H1 (cell line): ENCODE results near the gene GZMA. TPM values are rescaled to one million over a fixed set of nuclear protein-coding genes. Genes with fewer than 3 reads are reported as not detected.

Source experiments
- CTCF ChIA-PET: fragments of 300-600 bp; sonication (Branson Sonifier 250); formaldehyde crosslinking; loops from one replicate; lab custom pipeline; 2021; ENCODE audit not compliant: partially characterized antibody; lab: Charles Lee
- POLR2A ChIA-PET: fragments of 300-600 bp; sonication (Branson Sonifier 250); formaldehyde crosslinking; loops from one replicate; lab custom pipeline; 2021; ENCODE audit warnings: inconsistent platforms; ENCODE audit not compliant: partially characterized antibody; lab: Charles Lee
- DNase-seq, 2 experiments: peaks; one replicate each; pipeline versions ENCODE4 v3.0.0 to v3.0.0-alpha.2; 2010 to 2022; ENCODE audit warnings: low spot score in 2 of 2, low read depth in 1 of 2, mixed read lengths in 1 of 2
- FAIRE-seq: peaks from 2 replicates; lab custom pipeline; 2011; peaks lifted over from hg19 to GRCh38; lab: Jason Lieb, UNC
- H2AFZ ChIP-seq: 2 replicates; pipeline ENCODE4 v1.8.1; 2012; ENCODE audit warnings: low read length, inconsistent platforms
- H2AK5ac ChIP-seq: 2 replicates; pipeline ENCODE4 v1.6.1; 2013; ENCODE audit warnings: low read depth, low read length
- H2BK120ac ChIP-seq: replicated peaks from 2 replicates; pipeline ENCODE3; 2013; ENCODE audit warnings: low read depth, low read length, inconsistent platforms
- H2BK12ac ChIP-seq: 2 replicates; pipeline ENCODE4 v1.6.1; 2013; ENCODE audit warnings: low read depth, low read length
- H2BK15ac ChIP-seq: 2 replicates; pipeline ENCODE4 v1.6.1; 2013; ENCODE audit warnings: low read length
- H2BK20ac ChIP-seq: 2 replicates; pipeline ENCODE4 v1.6.1; 2013; ENCODE audit warnings: low read length
- H2BK5ac ChIP-seq: 2 replicates; pipeline ENCODE4 v1.6.1; 2013; ENCODE audit warnings: low read depth, low read length
- H3K14ac ChIP-seq: 2 replicates; pipeline ENCODE4 v1.6.1; 2013; ENCODE audit warnings: inconsistent platforms; ENCODE audit not compliant: insufficient read length
- H3K18ac ChIP-seq: 2 replicates; pipeline ENCODE4 v1.6.1; 2013; ENCODE audit warnings: low read length; ENCODE audit errors: extremely low read depth
- H3K23ac ChIP-seq: 2 replicates; pipeline ENCODE4 v1.6.1; 2013; ENCODE audit warnings: inconsistent platforms; ENCODE audit not compliant: insufficient read length
- H3K23me2 ChIP-seq: 2 replicates; pipeline ENCODE4 v1.6.1; 2013; ENCODE audit warnings: low read depth, low read length
- H3K27ac ChIP-seq: 2 replicates; pipeline ENCODE4 v1.6.1; 2011; ENCODE audit warnings: low read depth, low read length, inconsistent platforms
- H3K27me3 ChIP-seq, 4 experiments: replicated peaks in 1 of 4; 1 replicate in 1 of 4; 2 replicates in 3 of 4; pipeline versions ENCODE4 v1.6.1 to v1.8.1; 2011 to 2013; ENCODE audit warnings: low read length in 3 of 4, mild to moderate bottlenecking in 3 of 4, inconsistent platforms in 2 of 4, mixed read lengths in 2 of 4, moderate library complexity in 1 of 4; ENCODE audit not compliant: control insufficient read depth in 3 of 4, insufficient read depth in 3 of 4; ENCODE audit errors: extremely low read depth in 1 of 4
- H3K36me3 ChIP-seq, 4 experiments: 2 replicates each; pipeline versions ENCODE4 v1.6.1 to v1.8.1; 2011 to 2013; ENCODE audit warnings: mild to moderate bottlenecking in 4 of 4, low read length in 3 of 4, moderate library complexity in 2 of 4, control low read depth in 1 of 4, inconsistent platforms in 1 of 4; ENCODE audit not compliant: insufficient read depth in 4 of 4, control insufficient read depth in 2 of 4
- H3K4ac ChIP-seq: replicated peaks from 2 replicates; pipeline ENCODE3; 2013; ENCODE audit warnings: low read length, low read depth, mixed read lengths, inconsistent platforms; ENCODE audit not compliant: insufficient read length
- H3K4me1 ChIP-seq, 4 experiments: replicated peaks in 1 of 4; 1 replicate in 1 of 4; 2 replicates in 3 of 4; pipeline versions ENCODE4 v1.6.1 to v1.8.1; 2011 to 2013; ENCODE audit warnings: low read length in 3 of 4, inconsistent platforms in 2 of 4, mixed read lengths in 1 of 4; ENCODE audit not compliant: insufficient read depth in 4 of 4, control insufficient read depth in 3 of 4
- H3K4me2 ChIP-seq, 2 experiments: 2 replicates each; pipeline versions ENCODE4 v1.6.1 to v1.8.1; 2011 to 2013; ENCODE audit warnings: low read depth in 2 of 2, low read length in 2 of 2, control low read depth in 1 of 2, inconsistent platforms in 1 of 2, mild to moderate bottlenecking in 1 of 2; ENCODE audit not compliant: insufficient read depth in 1 of 2
- H3K4me3 ChIP-seq, 4 experiments: fragments of 200-600, 300-600 bp in 1 of 4; sonication (generic), shearing (Covaris generic), sonication (Bioruptor Twin) in 1 of 4; 2 replicates each; pipeline versions ENCODE4 v1.5.1 to v1.8.1; 2011 to 2016; ENCODE audit warnings: low read length in 4 of 4, low read depth in 3 of 4, control low read depth in 2 of 4, inconsistent platforms in 2 of 4, mild to moderate bottlenecking in 2 of 4, mixed read lengths in 1 of 4, moderate library complexity in 1 of 4; ENCODE audit not compliant: insufficient read depth in 2 of 4; ENCODE audit errors: extremely low read depth in 1 of 4
- H3K56ac ChIP-seq: replicated peaks from 2 replicates; pipeline ENCODE3; 2013; ENCODE audit warnings: low read depth, mild to moderate bottlenecking, mixed read lengths, low read length, inconsistent platforms; ENCODE audit not compliant: insufficient read length
- H3K79me1 ChIP-seq: 2 replicates; pipeline ENCODE4 v1.6.1; 2013; ENCODE audit warnings: low read depth, low read length, control low read depth
- H3K79me2 ChIP-seq, 2 experiments: 2 replicates each; pipeline versions ENCODE4 v1.6.1 to v1.8.1; 2012 to 2013; ENCODE audit warnings: low read length in 2 of 2, mild to moderate bottlenecking in 2 of 2, inconsistent platforms in 1 of 2; ENCODE audit not compliant: insufficient read depth in 2 of 2, control insufficient read depth in 1 of 2
- H3K9ac ChIP-seq, 4 experiments: replicated peaks in 1 of 4; 1 replicate in 1 of 4; 2 replicates in 3 of 4; pipeline versions ENCODE4 v1.6.1 to v1.8.1; 2011 to 2013; ENCODE audit warnings: low read depth in 3 of 4, low read length in 3 of 4, control low read depth in 2 of 4, mild to moderate bottlenecking in 2 of 4, moderate library complexity in 2 of 4, inconsistent platforms in 1 of 4; ENCODE audit errors: extremely low read depth in 1 of 4
- H3K9me3 ChIP-seq, 2 experiments: 2 replicates each; pipeline versions ENCODE4 v1.6.1 to v1.8.1; 2012 to 2013; ENCODE audit warnings: mild to moderate bottlenecking in 2 of 2, moderate library complexity in 2 of 2, control low read depth in 1 of 2, inconsistent platforms in 1 of 2, low read depth in 1 of 2, low read length in 1 of 2, mixed read lengths in 1 of 2; ENCODE audit not compliant: insufficient read depth in 2 of 2
- H4K20me1 ChIP-seq, 2 experiments: replicated peaks in 1 of 2; 2 replicates each; pipeline versions ENCODE3 to v1.8.1; 2011 to 2013; ENCODE audit warnings: inconsistent platforms in 2 of 2, low read length in 2 of 2, mild to moderate bottlenecking in 1 of 2; ENCODE audit not compliant: insufficient read depth in 2 of 2, control insufficient read depth in 1 of 2
- H4K5ac ChIP-seq: 2 replicates; pipeline ENCODE4 v1.6.1; 2013; ENCODE audit warnings: low read length, low read depth, mixed read lengths, inconsistent platforms; ENCODE audit not compliant: insufficient read length
- H4K8ac ChIP-seq: 2 replicates; pipeline ENCODE4 v1.8.0; 2013; ENCODE audit warnings: mild to moderate bottlenecking, moderate library complexity, low read length, inconsistent platforms; ENCODE audit not compliant: insufficient read depth; ENCODE audit errors: extremely low read depth
- H4K91ac ChIP-seq: replicated peaks from 2 replicates; pipeline ENCODE3; 2013; ENCODE audit warnings: low read length, mixed read lengths, inconsistent platforms; ENCODE audit not compliant: insufficient read length
- EGR1 ChIP-seq: IDR thresholded peaks from 2 replicates; pipeline ENCODE4 v1.6.1; 2011; ENCODE audit warnings: low read depth, low read length, borderline replicate concordance
- GABPA ChIP-seq: IDR thresholded peaks from 2 replicates; pipeline ENCODE4 v1.6.1; 2011; ENCODE audit warnings: mild to moderate bottlenecking, low read length, moderate library complexity, borderline replicate concordance; ENCODE audit not compliant: insufficient read depth
- JUN ChIP-seq: IDR thresholded peaks from 2 replicates; pipeline ENCODE4 v1.6.1; 2011; ENCODE audit warnings: low read depth, mild to moderate bottlenecking, improper control_type of control experiment, low read length
- RFX5 ChIP-seq: IDR thresholded peaks from 2 replicates; pipeline ENCODE4 v1.6.1; 2011; ENCODE audit warnings: low read depth, low read length, improper control_type of control experiment, borderline replicate concordance
- USF2 ChIP-seq: IDR thresholded peaks from 2 replicates; pipeline ENCODE4 v1.6.1; 2011; ENCODE audit warnings: low read length, improper control_type of control experiment
- YY1 ChIP-seq: IDR thresholded peaks from 2 replicates; pipeline ENCODE4 v1.6.1; 2011; ENCODE audit warnings: low read depth, mild to moderate bottlenecking, low read length
- WGBS, 2 experiments: shearing (Covaris generic) in 1 of 2; methylation state at CpG; one replicate each; pipeline versions ENCODE4 v1.1.6 to v1.1.7; 2013 to 2015; ENCODE audit warnings: low lambda C conversion rate in 2 of 2, mixed read lengths in 2 of 2, inconsistent platforms in 1 of 2, low coverage in 1 of 2, missing lambda C conversion rate in 1 of 2; ENCODE audit not compliant: insufficient replicate concordance in 2 of 2, insufficient coverage in 1 of 2, insufficient read length in 1 of 2; ENCODE audit errors: extremely low coverage in 1 of 2, missing lambda C conversion rate in 1 of 2; 5-methylcytosine and 5-hydroxymethylcytosine counted together
- polyA plus RNA-seq, 7 experiments: library from polyadenylated mRNA; depleted of rRNA in 3 of 7; stranded (reverse) in 5 of 7; unstranded in 2 of 7; fragments of >200 nt in 5 of 7; fragments of 200-250 nt in 2 of 7; gene quantifications; 1 replicate in 5 of 7; 2 replicates in 1 of 7; 4 replicates in 1 of 7; pipeline versions ENCODE4 v1.2.1 to v1.2.3, GENCODE V29; 2011 to 2013; ENCODE audit warnings: missing spikeins in 2 of 7, mixed read lengths in 2 of 7
- total RNA-seq: library from RNA; stranded (reverse); fragmentation: NEBNext Ultra II Directional; extraction: Animal tissue kit (Norgen Biotek cat#: 25700); gene quantifications from 2 replicates; pipeline ENCODE4 v1.2.1, GENCODE V29; 2021

Gene GZMA
- total and polyA plus RNA-seq, 2 of the 8 experiments (the other 6 are each of a cell fraction or from before 2014, with no cell fraction given): not detected

GRCh38 chr5:55134053-55134722 lies 31.7 kb downstream of the GZMA start:
- Histone ChIP-seq H2AFZ (no peak overlapping the region), H2BK20ac (no peak overlapping the region)
- CTCF ChIA-PET: no interaction called here

More at GRCh38 chr5:55134053-55134722, 31.7 kb downstream of the GZMA start:
- no peak overlapping the region for H2BK120ac ChIP-seq
- H3K4me3 ChIP-seq: no peak overlapping the region
- DNase-seq (no peak), FAIRE-seq (no peak)
- no peak overlapping the region for H3K27ac ChIP-seq
- no peak overlapping the region for H3K4ac ChIP-seq
- H3K9me3 ChIP-seq: no peaks in the 10 kb centered on the region; a peak in 1 of 4 replicates
- no peaks in the 10 kb centered on the region for H3K4me1 ChIP-seq
- no peaks in the 10 kb centered on the region for H3K79me1 ChIP-seq
- TF ChIP-seq GABPA: no peak
- TF ChIP-seq JUN: no peak
- no peak for TF ChIP-seq RFX5
- TF ChIP-seq EGR1: no peak
- no peak for TF ChIP-seq USF2
- no peak for TF ChIP-seq YY1
- H4K5ac ChIP-seq: no peak overlapping the region
- POLR2A ChIA-PET: no interaction called here
- no peak overlapping the region for H3K9ac ChIP-seq
- 85% methylated on average over 5 of the region's 5 CpGs; no CpG with 5 or more reads in 1 of the 2 experiments for WGBS, 2 experiments
- H3K36me3 ChIP-seq: no peaks in the 10 kb centered on the region
- H4K8ac ChIP-seq: no peak overlapping the region
- H4K20me1 ChIP-seq: no peaks in the 10 kb centered on the region
- no peak overlapping the region for H2BK12ac ChIP-seq
- H3K18ac ChIP-seq: no peak overlapping the region
- H4K91ac ChIP-seq: no peak overlapping the region
- H2BK5ac ChIP-seq: no peak overlapping the region
- no peak overlapping the region for H3K14ac ChIP-seq
- H3K4me2 ChIP-seq: no peak overlapping the region
- H3K27me3 ChIP-seq: no peaks in the 10 kb centered on the region
- no peak overlapping the region for H3K23ac ChIP-seq
- H3K56ac ChIP-seq: no peak overlapping the region
- no peaks in the 10 kb centered on the region for H3K23me2 ChIP-seq
- no peaks in the 10 kb centered on the region for H3K79me2 ChIP-seq
- no peak overlapping the region for H2AK5ac ChIP-seq
- no peak overlapping the region for H2BK15ac ChIP-seq
